NCI-H460 (cell line): ENCODE measurements around the gene PON3. TPM values are rescaled to one million over a fixed set of nuclear protein-coding genes. Genes with fewer than 3 reads are reported as not detected.

ENCODE experiments used
- DNase-seq: peaks from one replicate; pipeline ENCODE4 v3.0.0-alpha.2; 2016; ENCODE audit warnings: low read depth; ENCODE audit errors: extremely low read depth
- small RNA-seq, 2 experiments: library from RNA; depleted of rRNA; stranded (forward); fragments of <200 nt; gene quantifications; one replicate each; pipeline ENCODE3, GENCODE V24; 2014
- total RNA-seq: library from RNA; depleted of rRNA; stranded (reverse); fragments of >200 nt; shearing (Covaris generic); gene quantifications from 2 replicates; pipeline ENCODE4 v1.2.3, GENCODE V29; 2014; rRNA removed

Gene PON3
- total RNA-seq, 1 experiment from 2014 or later, result 0.77 TPM

GRCh38 chr7:95312561-95312960 is 83.6 kb downstream of the PON3 start:
- no peak for DNase-seq

DNA sequence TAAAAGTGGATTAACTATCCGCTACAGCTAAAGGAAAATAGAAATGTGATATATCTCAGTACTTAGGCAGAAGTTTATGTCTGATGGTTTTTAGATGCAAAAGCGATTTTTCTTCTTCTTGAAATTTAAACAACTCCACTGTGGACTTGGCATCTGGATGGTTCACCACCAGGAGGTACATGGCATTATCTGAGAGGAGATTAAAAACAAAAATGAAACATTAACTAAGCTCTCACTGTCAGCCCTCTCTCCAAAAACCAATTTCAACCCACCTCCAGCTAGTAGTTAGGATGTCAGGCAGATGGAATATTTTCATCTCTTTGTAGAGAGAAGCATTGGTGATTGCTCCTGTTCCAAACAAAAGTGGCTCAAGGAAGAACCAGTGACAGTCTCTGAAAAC is 84.8 kb downstream of the PON3 start:
- DNase-seq, result no peak

- DNase-seq, result no peak
These were observed 86.2 kb downstream of the PON3 start for GRCh38 chr7:95309951-95310350.

Small RNA genes within 50 kb of the gene (small RNA-seq; reads per million reads assigned to genes)
- gene AC004022.2, result 0 reads per million in 2 experiments

Other genes with a start within 250 kb of the PON3 start
- gene PON1, start 71.8 kb downstream of the PON3 start, total RNA-seq, result not detected in 2 replicates
- 64.9 and 68.2 TPM in 2 replicates for gene PON2, start 38.7 kb upstream of the PON3 start, total RNA-seq
- 0.47 TPM in 1 of 2 replicates, not detected in the other for gene ASB4, start 89.6 kb upstream of the PON3 start, total RNA-seq
- gene PDK4, start 200.1 kb upstream of the PON3 start, total RNA-seq, result 5.8 and 6.2 TPM in 2 replicates